ENCODE data around the gene CES4A. TPM values are rescaled to one million over a fixed set of nuclear protein-coding genes. Genes with fewer than 3 reads are reported as not detected.
"Not testable (repeated sequence)": the region's sequence is repeated elsewhere in the genome, so short reads cannot be mapped to it uniquely, and the experiment has no call there.

Gene CES4A
- total RNA-seq, 2 donors from 2014 or later: 5.9 to 7.8 TPM

DNA sequence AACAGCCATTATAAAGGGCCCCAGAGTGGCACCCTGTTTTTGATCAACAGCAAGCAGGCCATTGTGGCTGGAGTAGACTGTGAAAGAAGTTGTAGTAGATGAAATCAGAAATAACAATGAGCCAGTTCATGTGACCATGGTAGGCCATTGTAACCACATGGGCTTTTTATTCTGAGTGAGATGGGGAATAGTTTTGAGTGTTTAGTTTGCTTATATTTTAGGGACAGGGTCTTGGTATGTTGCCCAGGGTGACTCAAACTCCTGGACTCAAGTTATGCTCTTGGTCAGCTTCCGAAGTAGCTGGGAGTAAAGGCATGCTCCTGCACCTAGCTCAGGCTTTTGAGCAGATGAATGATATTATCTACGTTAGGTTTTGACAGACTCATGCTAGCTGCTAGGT lies 52.5 kb downstream of the CES4A start:
- H3K4me1 ChIP-seq: no peaks in the 10 kb centered on the region
- intact Hi-C loops (cut with DNase I): no loop called here
- H3K27me3 ChIP-seq: no peaks in the 10 kb centered on the region
- H3K36me3 ChIP-seq: no peaks in the 10 kb centered on the region
- no peak overlapping the region for H3K9ac ChIP-seq (ENCODE audit: low read depth in 2 of 2, low read length in 2 of 2)
- H3K4me3 ChIP-seq: no peak overlapping the region
- DNase-seq: no peak
- TF ChIP-seq, protein P1, sequence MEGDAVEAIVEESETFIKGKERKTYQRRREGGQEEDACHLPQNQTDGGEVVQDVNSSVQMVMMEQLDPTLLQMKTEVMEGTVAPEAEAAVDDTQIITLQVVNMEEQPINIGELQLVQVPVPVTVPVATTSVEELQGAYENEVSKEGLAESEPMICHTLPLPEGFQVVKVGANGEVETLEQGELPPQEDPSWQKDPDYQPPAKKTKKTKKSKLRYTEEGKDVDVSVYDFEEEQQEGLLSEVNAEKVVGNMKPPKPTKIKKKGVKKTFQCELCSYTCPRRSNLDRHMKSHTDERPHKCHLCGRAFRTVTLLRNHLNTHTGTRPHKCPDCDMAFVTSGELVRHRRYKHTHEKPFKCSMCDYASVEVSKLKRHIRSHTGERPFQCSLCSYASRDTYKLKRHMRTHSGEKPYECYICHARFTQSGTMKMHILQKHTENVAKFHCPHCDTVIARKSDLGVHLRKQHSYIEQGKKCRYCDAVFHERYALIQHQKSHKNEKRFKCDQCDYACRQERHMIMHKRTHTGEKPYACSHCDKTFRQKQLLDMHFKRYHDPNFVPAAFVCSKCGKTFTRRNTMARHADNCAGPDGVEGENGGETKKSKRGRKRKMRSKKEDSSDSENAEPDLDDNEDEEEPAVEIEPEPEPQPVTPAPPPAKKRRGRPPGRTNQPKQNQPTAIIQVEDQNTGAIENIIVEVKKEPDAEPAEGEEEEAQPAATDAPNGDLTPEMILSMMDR (IDR thresholded peaks at IDR 0.05): no peak
- H3K27ac ChIP-seq: no peak overlapping the region
- no peaks in the 10 kb centered on the region for H3K9me3 ChIP-seq

DNA sequence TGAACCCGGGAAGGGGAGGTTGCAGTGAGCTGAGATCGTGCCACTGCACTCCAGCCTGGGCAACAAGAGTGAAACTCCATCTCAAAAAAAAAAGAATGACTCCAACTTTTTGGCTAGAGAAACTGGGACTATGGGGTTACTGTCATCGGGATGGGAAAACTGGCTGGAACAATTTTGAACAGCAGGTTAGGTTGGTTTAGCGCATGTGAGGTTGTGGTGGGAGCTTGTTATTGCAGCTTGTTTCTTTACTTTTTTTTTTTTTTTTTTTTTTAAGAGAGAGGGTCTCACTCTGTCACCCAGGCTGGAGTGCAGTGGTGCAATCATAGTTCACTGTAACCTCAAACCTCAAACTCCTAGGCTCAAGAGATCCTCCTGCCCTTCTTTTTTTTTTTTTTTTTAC lies 53.1 kb downstream of the CES4A start:
- H3K4me1 ChIP-seq; H3K9me3 ChIP-seq; H3K27me3 ChIP-seq; intact Hi-C loops (cut with DNase I); H3K36me3 ChIP-seq; H3K9ac ChIP-seq (ENCODE audit: low read depth in 2 of 2, low read length in 2 of 2); H3K4me3 ChIP-seq; H3K27ac ChIP-seq; DNase-seq: not testable (repeated sequence)

DNA sequence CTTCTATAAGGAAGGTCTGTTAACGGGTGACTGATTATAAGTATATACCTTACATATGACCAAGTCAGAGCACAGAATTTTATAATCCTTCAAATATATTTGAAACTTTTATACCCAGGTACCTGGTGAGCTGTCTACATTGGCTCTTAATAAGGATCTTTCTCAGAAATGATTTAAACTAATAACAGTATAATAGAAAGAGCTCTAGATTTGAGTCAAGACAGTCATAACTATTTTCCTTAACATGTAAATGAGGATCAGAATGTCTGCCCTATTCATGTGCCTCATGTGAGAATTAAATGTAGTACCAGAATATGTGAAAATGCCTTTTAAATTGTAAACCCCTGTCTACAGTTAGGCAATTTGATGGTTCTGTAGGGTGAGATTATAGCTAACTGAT lies 55.0 kb downstream of the CES4A start:
- TF ChIP-seq, protein P1 (IDR thresholded peaks at IDR 0.05): no peak
- no peak for DNase-seq
- Histone ChIP-seq H3K9me3 (no peaks in the 10 kb centered on the region), H3K36me3 (no peaks in the 10 kb centered on the region), H3K27me3 (no peaks in the 10 kb centered on the region), H3K4me1 (no peaks in the 10 kb centered on the region), H3K4me3 (no peak overlapping the region), H3K9ac (ENCODE audit: low read depth in 2 of 2, low read length in 2 of 2) (no peak overlapping the region), H3K27ac (no peak overlapping the region)
- intact Hi-C loops (cut with DNase I): no loop called here

DNA sequence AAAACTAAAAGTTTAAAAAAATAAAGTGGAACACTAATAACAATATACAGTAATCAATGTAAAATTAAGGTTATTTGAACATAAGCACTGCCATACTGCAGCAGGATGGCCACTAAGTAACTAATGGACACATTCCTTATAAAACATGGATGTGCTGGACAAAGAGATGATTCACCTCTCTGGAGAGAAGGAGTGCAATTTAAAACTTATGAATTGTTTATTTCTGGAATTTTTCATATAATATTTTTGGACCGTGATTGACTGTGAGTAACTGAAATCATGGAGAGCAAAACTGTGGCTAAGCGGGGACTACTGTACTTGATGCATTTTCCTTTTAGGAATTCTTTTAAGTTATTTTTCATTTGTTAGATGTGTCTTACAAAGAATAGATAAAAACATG lies 62.4 kb downstream of the CES4A start:
- Histone ChIP-seq H3K27me3 (no peaks in the 10 kb centered on the region), H3K9me3 (no peaks in the 10 kb centered on the region), H3K4me1 (no peaks in the 10 kb centered on the region), H3K9ac (ENCODE audit: low read depth in 2 of 2, low read length in 2 of 2) (no peak overlapping the region), H3K36me3 (no peaks in the 10 kb centered on the region), H3K4me3 (no peak overlapping the region), H3K27ac (no peak overlapping the region)
- intact Hi-C loops (cut with DNase I): no loop called here
- no peak for DNase-seq
- TF ChIP-seq, protein P1 (IDR thresholded peaks at IDR 0.05): no peak

DNA sequence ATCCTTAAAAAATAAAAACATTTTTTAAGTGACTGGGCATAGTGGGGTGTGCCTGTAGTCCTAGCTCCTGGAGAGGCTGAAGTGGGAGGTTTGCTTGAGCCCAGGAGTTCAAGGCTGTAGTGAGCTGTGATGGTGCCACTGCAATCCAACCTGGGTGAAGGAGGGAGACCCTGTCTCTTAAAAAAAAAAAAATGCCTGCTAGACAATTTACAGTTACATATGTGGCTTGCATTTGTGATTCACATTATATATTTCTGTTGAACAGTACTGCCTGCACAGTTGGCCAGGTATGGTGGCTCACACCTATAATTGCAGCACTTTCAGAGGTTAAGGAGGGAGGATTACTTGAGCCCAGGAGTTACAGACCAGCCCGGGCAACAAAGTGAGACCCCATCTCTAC lies 64.0 kb downstream of the CES4A start:
- Histone ChIP-seq H3K36me3 (no peaks in the 10 kb centered on the region), H3K4me1 (no peaks in the 10 kb centered on the region), H3K27ac (no peak overlapping the region), H3K4me3 (no peak overlapping the region), H3K9ac (ENCODE audit: low read depth in 2 of 2, low read length in 2 of 2) (no peak overlapping the region), H3K9me3 (no peaks in the 10 kb centered on the region), H3K27me3 (no peaks in the 10 kb centered on the region)
- DNase-seq: no peak
- intact Hi-C loops (cut with DNase I): no loop called here
- TF ChIP-seq, protein P1 (IDR thresholded peaks at IDR 0.05): no peak

DNA sequence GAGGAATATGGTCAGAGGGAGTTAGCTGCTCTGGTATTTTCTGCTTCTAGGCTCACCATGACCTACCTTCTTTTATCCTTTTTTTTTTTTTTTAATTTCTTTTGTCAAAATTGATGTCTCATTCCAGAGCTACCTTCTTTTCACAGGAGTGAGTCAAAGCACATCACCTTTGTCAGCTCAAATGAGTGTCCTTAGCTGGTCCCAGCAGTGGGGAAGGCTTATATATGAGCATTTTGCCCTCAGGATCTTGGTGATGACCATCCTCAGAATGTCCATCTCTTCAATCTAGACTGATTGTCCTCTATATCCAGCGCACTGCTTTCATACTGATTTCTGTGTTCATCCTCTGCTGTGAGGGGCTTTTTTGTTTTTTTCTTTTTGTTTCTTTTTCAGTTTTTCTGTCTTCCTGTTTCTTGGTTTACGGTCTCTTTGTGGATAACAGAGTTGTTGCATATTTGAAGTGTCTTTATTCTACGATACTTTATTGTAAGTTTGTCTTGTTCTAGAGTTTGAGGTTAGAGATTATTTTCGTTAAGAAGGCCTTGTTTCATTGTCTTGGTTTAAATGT lies 65.5 kb downstream of the CES4A start:
- no peak for DNase-seq
- no peak overlapping the region for H3K27ac ChIP-seq
- H3K4me1 ChIP-seq: no peaks in the 10 kb centered on the region
- TF ChIP-seq, protein P1 (IDR thresholded peaks at IDR 0.05): no peak
- H3K9ac ChIP-seq (ENCODE audit: low read depth in 2 of 2, low read length in 2 of 2): no peak overlapping the region
- H3K27me3 ChIP-seq: no peaks in the 10 kb centered on the region
- H3K4me3 ChIP-seq: no peak overlapping the region
- no peaks in the 10 kb centered on the region for H3K36me3 ChIP-seq
- H3K9me3 ChIP-seq: no peaks in the 10 kb centered on the region
- intact Hi-C loops (cut with DNase I): no loop called here

Measured in colonic mucosa (tissue), 4 donors.